HEK293 (cell line): ENCODE data around the gene SNX20.

ENCODE experiments used
- CTCF ChIA-PET: fragments of 350-600 bp; formaldehyde crosslinking; extraction: SDS; loops from one replicate; lab custom pipeline; 2021; ENCODE audit warnings: antibody characterized with exemption; lab: Yijun Ruan, JAX
- POLR2A ChIA-PET: fragments of 300-600 bp; formaldehyde crosslinking; extraction: SDS; loops from one replicate; lab custom pipeline; 2020; ENCODE audit warnings: antibody characterized with exemption, inconsistent platforms; lab: Yijun Ruan, JAX
- H3K27ac ChIP-seq: fragments of 200-500 bp; sonication (Bioruptor generic); 2 replicates; pipeline ENCODE4 v1.5.1; 2014; ENCODE audit warnings: low read depth, low read length, control low read depth, inconsistent platforms; ENCODE audit errors: extremely low read depth
- H3K36me3 ChIP-seq, 2 experiments: fragments of 200-500 bp in 1 of 2; sonication (Bioruptor generic) in 1 of 2; 1 replicate in 1 of 2; 2 replicates in 1 of 2; pipeline ENCODE4 v1.5.1; 2014 to 2017; ENCODE audit warnings: inconsistent platforms in 2 of 2, low read length in 2 of 2; ENCODE audit not compliant: control insufficient read depth in 2 of 2, insufficient read depth in 1 of 2
- H3K4me1 ChIP-seq: fragments of 200-500 bp; sonication (Bioruptor generic); 2 replicates; pipeline ENCODE4 v1.5.1; 2014; ENCODE audit warnings: mild to moderate bottlenecking, low read length, inconsistent platforms; ENCODE audit not compliant: control insufficient read depth, insufficient read depth
- H3K4me3 ChIP-seq: 2 replicates; pipeline ENCODE4 v1.5.1; 2011; ENCODE audit warnings: low read depth, mild to moderate bottlenecking, control low read depth, low read length, moderate library complexity
- H3K9me3 ChIP-seq: fragments of 200-500 bp; sonication (Bioruptor generic); 2 replicates; pipeline ENCODE4 v1.5.1; 2014; ENCODE audit warnings: low read depth, low read length, inconsistent platforms; ENCODE audit not compliant: control insufficient read depth, insufficient read depth
- GLIS1 ChIP-seq: fragments of 450-650 bp; formaldehyde crosslinking; IDR thresholded peaks from 2 replicates; pipeline ENCODE4 v1.5.1; 2016; ENCODE audit warnings: missing biosample characterization, missing genetic modification characterization
- REPIN1 ChIP-seq: fragments of 450-650 bp; formaldehyde crosslinking; IDR thresholded peaks from 2 replicates; pipeline ENCODE4 v1.5.1; 2017; ENCODE audit warnings: missing biosample characterization, missing genetic modification characterization, low read depth
- YY2 ChIP-seq: fragments of 450-650 bp; formaldehyde crosslinking; IDR thresholded peaks from 2 replicates; pipeline ENCODE4 v1.5.1; 2016; ENCODE audit warnings: missing biosample characterization, missing genetic modification characterization
- ZBTB20 ChIP-seq: fragments of 450-650 bp; formaldehyde crosslinking; IDR thresholded peaks from 2 replicates; pipeline ENCODE4 v1.5.1; 2016; ENCODE audit warnings: missing biosample characterization, missing genetic modification characterization
- ZEB2 ChIP-seq: fragments of 450-650 bp; formaldehyde crosslinking; IDR thresholded peaks from 2 replicates; pipeline ENCODE4 v1.5.1; 2016; ENCODE audit warnings: missing biosample characterization, missing genetic modification characterization
- ZNF112 ChIP-seq: fragments of 450-650 bp; formaldehyde crosslinking; IDR thresholded peaks from 2 replicates; pipeline ENCODE4 v1.5.0; 2017; ENCODE audit warnings: missing biosample characterization, missing genetic modification characterization
- ZNF138 ChIP-seq: fragments of 450-650 bp; formaldehyde crosslinking; IDR thresholded peaks from 2 replicates; pipeline ENCODE4 v1.5.1; 2016; ENCODE audit warnings: missing biosample characterization, missing genetic modification characterization, borderline replicate concordance
- ZNF146 ChIP-seq: fragments of 450-650 bp; formaldehyde crosslinking; IDR thresholded peaks from 2 replicates; pipeline ENCODE4 v1.5.1; 2016; ENCODE audit warnings: missing biosample characterization, missing genetic modification characterization
- ZNF302 ChIP-seq: fragments of 450-650 bp; formaldehyde crosslinking; IDR thresholded peaks from 2 replicates; pipeline ENCODE4 v1.5.1; 2016; ENCODE audit warnings: missing biosample characterization, missing genetic modification characterization, low read depth
- ZNF341 ChIP-seq: fragments of 450-650 bp; formaldehyde crosslinking; IDR thresholded peaks from 2 replicates; pipeline ENCODE4; 2016; ENCODE audit warnings: low read depth, missing biosample characterization, missing genetic modification characterization
- ZNF354C ChIP-seq: fragments of 450-650 bp; formaldehyde crosslinking; IDR thresholded peaks from 2 replicates; pipeline ENCODE4 v1.5.1; 2016; ENCODE audit warnings: missing biosample characterization, missing genetic modification characterization, low read depth, borderline replicate concordance
- ZNF544 ChIP-seq: fragments of 450-650 bp; formaldehyde crosslinking; IDR thresholded peaks from 2 replicates; pipeline ENCODE4 v1.5.0; 2017; ENCODE audit warnings: missing biosample characterization, missing genetic modification characterization
- ZNF558 ChIP-seq: fragments of 450-650 bp; formaldehyde crosslinking; IDR thresholded peaks from 2 replicates; pipeline ENCODE4 v1.5.1; 2016; ENCODE audit warnings: missing biosample characterization, missing genetic modification characterization
- ZNF621 ChIP-seq: fragments of 450-650 bp; formaldehyde crosslinking; IDR thresholded peaks from 2 replicates; pipeline ENCODE4 v1.5.1; 2017; ENCODE audit warnings: missing biosample characterization, missing genetic modification characterization
- ZNF747 ChIP-seq: fragments of 450-650 bp; formaldehyde crosslinking; IDR thresholded peaks from 2 replicates; pipeline ENCODE4 v1.5.1; 2016; ENCODE audit warnings: missing biosample characterization, missing genetic modification characterization
- TF ChIP-seq, protein P1 (sequence below): fragments of 450-650 bp; formaldehyde crosslinking; optimal IDR thresholded peaks from 2 replicates; pipeline ENCODE3; 2016; ENCODE audit warnings: missing biosample characterization, mild to moderate bottlenecking, missing genetic modification characterization
- TF ChIP-seq, protein P2 (sequence below): fragments of 450-650 bp; formaldehyde crosslinking; IDR thresholded peaks from 2 replicates; pipeline ENCODE4 v1.5.1; 2016; ENCODE audit warnings: missing biosample characterization, missing genetic modification characterization
- TF ChIP-seq, protein P3 (sequence below): fragments of 450-650 bp; formaldehyde crosslinking; conservative IDR thresholded peaks from 2 replicates; pipeline ENCODE4 v1.5.1; 2016; ENCODE audit warnings: low read depth, missing biosample characterization, missing genetic modification characterization
- TF ChIP-seq, protein P4 (sequence below): fragments of 450-650 bp; formaldehyde crosslinking; IDR thresholded peaks from 2 replicates; pipeline ENCODE4 v1.5.1; 2017; ENCODE audit warnings: missing biosample characterization, missing genetic modification characterization

The SNX20 gene

DNA sequence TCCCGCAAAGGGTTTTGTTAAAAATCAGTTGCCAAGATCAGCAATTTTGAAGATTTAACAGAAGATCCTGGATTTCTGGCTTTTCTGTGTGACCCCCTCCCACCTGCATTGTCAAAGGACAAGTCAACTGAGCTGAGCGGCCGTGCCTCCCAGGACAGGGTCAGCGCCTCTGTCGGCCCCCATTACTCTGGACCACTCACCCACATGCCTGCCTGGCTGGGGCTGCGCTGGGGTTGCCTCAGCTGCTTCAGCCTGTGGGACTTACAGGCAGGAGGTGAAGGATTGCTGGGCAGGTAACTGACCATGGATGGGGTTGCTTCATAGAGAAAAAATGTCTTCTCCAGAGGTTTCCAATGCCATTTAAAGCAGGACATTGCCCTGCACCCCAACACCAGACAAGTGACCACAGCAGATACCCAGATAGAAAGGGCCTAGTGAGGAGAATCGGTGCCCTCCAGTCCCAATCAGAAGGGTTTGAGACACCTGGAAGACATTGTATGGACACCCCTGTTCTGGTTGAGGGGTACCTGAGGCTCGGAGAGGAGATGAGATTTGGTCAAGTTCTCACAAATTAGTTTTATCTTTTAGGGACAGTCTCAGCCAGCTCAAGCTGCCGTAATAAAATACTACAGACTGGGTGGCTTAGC, 52.8 kb downstream of the SNX20 start:
- TF ChIP-seq ZNF112 (tag by site-specific recombination) = no peak
- TF ChIP-seq, protein P1, sequence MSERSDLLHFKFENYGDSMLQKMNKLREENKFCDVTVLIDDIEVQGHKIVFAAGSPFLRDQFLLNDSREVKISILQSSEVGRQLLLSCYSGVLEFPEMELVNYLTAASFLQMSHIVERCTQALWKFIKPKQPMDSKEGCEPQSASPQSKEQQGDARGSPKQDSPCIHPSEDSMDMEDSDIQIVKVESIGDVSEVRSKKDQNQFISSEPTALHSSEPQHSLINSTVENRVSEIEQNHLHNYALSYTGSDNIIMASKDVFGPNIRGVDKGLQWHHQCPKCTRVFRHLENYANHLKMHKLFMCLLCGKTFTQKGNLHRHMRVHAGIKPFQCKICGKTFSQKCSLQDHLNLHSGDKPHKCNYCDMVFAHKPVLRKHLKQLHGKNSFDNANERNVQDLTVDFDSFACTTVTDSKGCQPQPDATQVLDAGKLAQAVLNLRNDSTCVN (tag by site-specific recombination) = no peak
- no peak for TF ChIP-seq ZEB2 (tag by site-specific recombination)
- no peak for TF ChIP-seq ZNF558 (tag by site-specific recombination)
- no peak for TF ChIP-seq ZNF341 (tag by site-specific recombination)
- Histone ChIP-seq H3K4me1 (no peaks in the 10 kb centered on the region), H3K36me3 (no peaks in the 10 kb centered on the region), H3K27ac (no peak overlapping the region), H3K4me3 (no peak overlapping the region), H3K9me3 (no peaks in the 10 kb centered on the region)
- POLR2A ChIA-PET = no interaction called here
- CTCF ChIA-PET = interaction anchor here (0.6 kb wide), 1 partner anchor 80 kb away, joined by 3 read pairs; no protein-coding TSS in a partner anchor

DNA sequence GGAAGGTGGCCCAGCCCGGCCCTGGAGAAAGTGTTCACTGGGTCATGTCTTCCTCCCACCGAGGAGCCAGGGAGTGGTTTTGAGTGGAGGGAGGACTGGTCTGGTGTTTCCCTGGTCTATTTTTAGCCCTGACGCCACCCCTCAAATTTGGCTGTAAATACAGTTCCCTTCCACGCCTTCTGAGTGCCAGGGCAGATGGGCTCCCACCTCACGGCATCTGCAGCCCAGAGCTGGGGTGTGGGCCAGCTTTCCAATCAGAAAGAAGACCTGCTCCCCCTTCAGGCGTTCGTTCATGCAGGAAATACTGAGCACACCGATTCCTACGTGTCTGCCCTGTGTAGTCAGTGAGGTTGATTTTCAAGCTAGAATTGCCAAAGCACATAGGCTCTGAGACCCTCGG, 53.7 kb downstream of the SNX20 start:
- no peaks in the 10 kb centered on the region for H3K9me3 ChIP-seq
- no peak overlapping the region for H3K27ac ChIP-seq
- ChIA-PET CTCF (interaction anchor here (0.6 to 0.9 kb wide), 2 partner anchors 81 to 254 kb away, joined by 3 read pairs; no protein-coding TSS in a partner anchor), POLR2A (no interaction called here)
- TF ChIP-seq, protein P2, sequence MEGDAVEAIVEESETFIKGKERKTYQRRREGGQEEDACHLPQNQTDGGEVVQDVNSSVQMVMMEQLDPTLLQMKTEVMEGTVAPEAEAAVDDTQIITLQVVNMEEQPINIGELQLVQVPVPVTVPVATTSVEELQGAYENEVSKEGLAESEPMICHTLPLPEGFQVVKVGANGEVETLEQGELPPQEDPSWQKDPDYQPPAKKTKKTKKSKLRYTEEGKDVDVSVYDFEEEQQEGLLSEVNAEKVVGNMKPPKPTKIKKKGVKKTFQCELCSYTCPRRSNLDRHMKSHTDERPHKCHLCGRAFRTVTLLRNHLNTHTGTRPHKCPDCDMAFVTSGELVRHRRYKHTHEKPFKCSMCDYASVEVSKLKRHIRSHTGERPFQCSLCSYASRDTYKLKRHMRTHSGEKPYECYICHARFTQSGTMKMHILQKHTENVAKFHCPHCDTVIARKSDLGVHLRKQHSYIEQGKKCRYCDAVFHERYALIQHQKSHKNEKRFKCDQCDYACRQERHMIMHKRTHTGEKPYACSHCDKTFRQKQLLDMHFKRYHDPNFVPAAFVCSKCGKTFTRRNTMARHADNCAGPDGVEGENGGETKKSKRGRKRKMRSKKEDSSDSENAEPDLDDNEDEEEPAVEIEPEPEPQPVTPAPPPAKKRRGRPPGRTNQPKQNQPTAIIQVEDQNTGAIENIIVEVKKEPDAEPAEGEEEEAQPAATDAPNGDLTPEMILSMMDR (tag by site-specific recombination) = no peak
- TF ChIP-seq, protein P3, sequence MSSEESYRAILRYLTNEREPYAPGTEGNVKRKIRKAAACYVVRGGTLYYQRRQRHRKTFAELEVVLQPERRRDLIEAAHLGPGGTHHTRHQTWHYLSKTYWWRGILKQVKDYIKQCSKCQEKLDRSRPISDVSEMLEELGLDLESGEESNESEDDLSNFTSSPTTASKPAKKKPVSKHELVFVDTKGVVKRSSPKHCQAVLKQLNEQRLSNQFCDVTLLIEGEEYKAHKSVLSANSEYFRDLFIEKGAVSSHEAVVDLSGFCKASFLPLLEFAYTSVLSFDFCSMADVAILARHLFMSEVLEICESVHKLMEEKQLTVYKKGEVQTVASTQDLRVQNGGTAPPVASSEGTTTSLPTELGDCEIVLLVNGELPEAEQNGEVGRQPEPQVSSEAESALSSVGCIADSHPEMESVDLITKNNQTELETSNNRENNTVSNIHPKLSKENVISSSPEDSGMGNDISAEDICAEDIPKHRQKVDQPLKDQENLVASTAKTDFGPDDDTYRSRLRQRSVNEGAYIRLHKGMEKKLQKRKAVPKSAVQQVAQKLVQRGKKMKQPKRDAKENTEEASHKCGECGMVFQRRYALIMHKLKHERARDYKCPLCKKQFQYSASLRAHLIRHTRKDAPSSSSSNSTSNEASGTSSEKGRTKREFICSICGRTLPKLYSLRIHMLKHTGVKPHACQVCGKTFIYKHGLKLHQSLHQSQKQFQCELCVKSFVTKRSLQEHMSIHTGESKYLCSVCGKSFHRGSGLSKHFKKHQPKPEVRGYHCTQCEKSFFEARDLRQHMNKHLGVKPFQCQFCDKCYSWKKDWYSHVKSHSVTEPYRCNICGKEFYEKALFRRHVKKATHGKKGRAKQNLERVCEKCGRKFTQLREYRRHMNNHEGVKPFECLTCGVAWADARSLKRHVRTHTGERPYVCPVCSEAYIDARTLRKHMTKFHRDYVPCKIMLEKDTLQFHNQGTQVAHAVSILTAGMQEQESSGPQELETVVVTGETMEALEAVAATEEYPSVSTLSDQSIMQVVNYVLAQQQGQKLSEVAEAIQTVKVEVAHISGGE (tag by site-specific recombination) = no peak
- TF ChIP-seq GLIS1 (no peak), REPIN1 (no peak), ZNF354C (tag by site-specific recombination) (no peak), ZNF621 (tag by site-specific recombination) (no peak), ZNF138 (tag by site-specific recombination) (no peak), ZNF146 (tag by site-specific recombination) (no peak), ZNF302 (no peak), ZNF747 (tag by site-specific recombination) (no peak), YY2 (no peak), ZBTB20 (no peak), ZNF544 (tag by site-specific recombination) (no peak)
- TF ChIP-seq, protein P4, sequence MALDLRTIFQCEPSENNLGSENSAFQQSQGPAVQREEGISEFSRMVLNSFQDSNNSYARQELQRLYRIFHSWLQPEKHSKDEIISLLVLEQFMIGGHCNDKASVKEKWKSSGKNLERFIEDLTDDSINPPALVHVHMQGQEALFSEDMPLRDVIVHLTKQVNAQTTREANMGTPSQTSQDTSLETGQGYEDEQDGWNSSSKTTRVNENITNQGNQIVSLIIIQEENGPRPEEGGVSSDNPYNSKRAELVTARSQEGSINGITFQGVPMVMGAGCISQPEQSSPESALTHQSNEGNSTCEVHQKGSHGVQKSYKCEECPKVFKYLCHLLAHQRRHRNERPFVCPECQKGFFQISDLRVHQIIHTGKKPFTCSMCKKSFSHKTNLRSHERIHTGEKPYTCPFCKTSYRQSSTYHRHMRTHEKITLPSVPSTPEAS (tag by site-specific recombination) = no peak
- H3K4me3 ChIP-seq = no peak overlapping the region
- H3K36me3 ChIP-seq = no peaks in the 10 kb centered on the region
- H3K4me1 ChIP-seq = no peaks in the 10 kb centered on the region
